NCI-H187 treated with DMSO at 0.1 percent for 48 hours (cell line): ENCODE results near the gene KLHL13.
"Not testable (repeated sequence)": the region's sequence is repeated elsewhere in the genome, so short reads cannot be mapped to it uniquely, and the experiment has no call there.

Source experiments
- DNase-seq: peaks from one replicate; lab custom pipeline; 2025; lab: John Stamatoyannopoulos, UW

The KLHL13 gene, protein sequence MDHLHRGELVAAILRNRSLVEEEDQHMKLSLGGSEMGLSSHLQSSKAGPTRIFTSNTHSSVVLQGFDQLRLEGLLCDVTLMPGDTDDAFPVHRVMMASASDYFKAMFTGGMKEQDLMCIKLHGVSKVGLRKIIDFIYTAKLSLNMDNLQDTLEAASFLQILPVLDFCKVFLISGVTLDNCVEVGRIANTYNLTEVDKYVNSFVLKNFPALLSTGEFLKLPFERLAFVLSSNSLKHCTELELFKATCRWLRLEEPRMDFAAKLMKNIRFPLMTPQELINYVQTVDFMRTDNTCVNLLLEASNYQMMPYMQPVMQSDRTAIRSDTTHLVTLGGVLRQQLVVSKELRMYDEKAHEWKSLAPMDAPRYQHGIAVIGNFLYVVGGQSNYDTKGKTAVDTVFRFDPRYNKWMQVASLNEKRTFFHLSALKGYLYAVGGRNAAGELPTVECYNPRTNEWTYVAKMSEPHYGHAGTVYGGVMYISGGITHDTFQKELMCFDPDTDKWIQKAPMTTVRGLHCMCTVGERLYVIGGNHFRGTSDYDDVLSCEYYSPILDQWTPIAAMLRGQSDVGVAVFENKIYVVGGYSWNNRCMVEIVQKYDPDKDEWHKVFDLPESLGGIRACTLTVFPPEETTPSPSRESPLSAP

DNA sequence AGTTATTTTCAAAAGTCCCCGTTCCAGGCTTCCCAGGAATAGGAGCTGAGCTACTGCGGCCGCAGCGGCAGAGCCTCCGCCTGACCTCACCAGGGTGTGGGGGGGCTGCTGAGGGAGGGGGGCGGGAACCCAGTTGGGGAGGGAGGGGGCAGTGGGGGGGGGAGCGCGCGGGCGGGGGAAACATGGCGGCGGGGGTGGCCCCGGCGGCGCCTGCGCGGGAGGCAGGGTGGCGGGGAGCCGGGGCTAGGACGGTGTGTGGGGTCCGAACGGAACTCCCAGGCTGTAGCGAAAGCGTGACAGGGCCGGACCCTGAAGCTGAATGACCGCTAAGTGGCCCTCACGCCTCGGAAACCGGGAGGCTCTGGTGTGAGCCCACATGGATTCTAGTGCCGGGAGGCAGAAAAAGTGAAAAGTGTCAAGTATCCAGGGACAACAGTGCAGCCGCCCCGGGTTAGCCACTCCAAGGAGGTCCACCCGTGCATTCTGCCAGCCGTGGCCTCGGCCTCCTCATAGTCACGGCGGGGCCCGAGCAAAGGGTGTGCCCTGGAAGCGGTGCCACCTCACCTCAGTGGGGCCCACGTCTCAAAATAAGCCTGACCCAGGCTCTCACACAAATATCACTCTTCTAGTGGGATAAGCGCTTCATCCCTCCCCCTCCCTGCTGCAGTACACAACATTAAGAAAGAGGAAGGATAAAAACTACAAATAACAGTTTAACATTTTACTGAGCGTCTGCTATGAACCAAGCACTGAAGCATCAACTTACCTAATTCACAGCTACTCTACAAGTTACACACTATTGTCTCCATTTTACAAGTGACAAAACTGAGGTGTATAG is at the start of gene KLHL13:
TSS of gene KLHL13 (minus strand) at position 98 of the 838 bp plus-strand sequence. CDS start 88,337 bp downstream, outside the sequence.
- no peak for DNase-seq

DNA sequence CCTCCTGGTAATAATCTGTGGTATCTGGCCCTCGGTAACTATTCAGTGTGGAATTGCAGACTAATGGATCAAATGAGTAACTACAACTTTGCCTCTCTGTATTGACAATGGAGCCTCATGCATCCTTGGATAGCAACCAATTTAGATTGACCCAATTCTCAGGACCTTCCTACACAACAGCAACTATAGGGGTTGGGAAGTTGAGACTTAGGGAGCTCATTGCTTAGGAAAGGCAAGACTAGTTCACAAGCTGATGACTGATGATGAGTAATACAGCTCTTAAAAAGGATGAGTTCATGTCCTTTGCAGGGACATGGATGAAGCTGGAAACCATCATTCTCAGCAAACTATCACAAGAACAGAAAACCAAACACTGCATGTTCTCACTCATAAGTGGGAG is 47.5 kb upstream of the KLHL13 start:
- no peak for DNase-seq

DNA sequence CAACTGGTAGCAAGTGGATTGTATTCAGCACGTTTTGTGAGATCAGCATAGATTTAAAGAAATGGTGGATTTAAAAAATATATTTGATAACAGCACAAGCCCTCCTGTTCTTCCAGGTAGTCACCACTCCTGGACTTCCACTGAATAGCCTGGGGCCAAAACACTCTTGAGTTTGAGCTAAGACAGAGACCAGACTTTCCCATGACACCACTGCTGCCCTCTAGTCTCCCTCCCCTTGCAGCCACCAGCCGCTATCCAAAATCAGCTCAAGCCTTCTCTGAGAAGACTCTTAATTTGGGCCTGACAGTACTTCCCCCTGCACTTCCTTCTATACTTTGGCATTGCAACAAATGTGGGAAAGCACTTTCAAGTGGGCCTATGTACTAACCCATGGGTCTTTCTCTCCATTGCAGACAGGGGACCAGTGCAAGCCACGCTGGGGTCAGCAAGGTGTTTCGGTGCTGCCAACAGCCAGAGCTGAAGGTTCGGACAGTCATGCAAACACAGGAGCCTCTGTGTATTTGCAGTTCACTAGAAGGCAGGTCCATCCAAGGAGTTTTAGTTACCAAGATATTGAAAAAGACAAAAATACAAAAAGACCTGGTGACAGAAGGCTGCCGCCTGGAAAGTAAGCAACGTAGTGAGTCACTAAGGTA is 40.5 kb upstream of the KLHL13 start:
- no peak for DNase-seq

DNA sequence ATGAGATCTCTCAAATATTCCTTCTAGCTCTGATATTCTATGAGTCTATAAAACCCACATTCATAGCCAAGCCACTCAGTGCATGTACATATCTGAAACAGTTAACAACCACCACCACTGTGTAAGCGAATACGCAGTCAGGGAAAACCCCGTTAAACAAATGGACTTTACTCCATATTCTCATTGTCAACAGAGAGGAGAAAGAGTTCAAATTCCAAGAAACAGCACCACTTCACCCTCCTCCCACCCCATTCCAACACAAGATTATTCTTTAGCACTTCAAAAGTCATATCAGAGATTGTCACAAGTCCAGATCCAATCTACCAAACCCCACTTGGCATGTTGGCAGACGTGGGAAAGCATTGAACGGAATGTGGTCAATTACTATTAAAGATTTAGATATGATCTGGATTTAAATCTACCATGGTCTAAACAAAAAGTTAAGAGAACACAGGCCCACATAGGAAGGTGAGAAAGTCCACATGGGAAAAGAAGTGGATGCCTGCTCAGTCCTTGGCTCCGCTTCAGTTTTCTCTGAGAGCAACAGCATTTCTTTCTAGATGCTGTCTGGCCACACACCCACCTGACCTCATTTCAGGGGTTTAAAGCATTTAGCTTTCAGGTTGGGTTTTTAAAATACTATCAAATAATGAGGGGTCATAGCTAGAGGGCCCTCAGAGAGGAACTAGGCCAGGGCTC is 39.8 kb upstream of the KLHL13 start:
- no peak for DNase-seq

DNA sequence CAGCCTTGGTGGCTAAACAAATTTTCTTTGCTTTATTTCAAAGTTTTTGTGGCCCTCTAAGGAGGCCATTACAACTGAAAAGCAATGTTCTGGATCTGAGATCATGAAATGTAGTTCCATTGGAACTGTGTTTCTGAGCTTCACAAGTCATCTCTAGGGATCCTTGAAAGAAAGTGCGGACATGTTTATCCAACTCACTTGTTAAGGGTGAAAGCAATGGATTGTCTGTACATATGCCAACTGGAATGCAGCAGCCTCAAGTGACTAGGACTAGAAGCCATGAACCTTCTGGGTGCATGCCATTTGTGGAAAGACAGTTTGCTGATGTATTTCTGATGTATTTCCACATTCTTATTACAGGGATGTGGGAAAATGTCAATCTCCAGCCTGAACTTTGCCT is 36.7 kb upstream of the KLHL13 start:
- DNase-seq, result no peak

DNA sequence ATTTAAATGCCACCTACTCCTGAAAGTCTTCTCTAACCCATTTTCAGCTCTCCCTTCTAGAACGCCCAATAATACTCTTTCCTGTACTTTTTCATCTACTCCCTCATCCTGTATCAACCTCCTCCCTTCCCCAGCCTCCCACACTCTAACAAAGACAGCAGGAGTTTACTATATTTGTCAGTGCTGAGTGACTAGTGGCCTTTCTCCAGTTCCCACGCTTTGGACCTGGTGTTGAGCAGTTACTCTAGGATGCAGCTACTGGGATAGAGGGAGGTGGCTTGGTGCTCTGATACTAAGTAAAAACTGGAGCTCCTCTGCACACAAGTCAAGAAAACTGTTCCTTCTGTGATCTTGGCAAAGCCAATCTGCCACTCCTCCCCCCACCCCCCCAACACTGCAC is 36.1 kb upstream of the KLHL13 start:
- no peak for DNase-seq

DNA sequence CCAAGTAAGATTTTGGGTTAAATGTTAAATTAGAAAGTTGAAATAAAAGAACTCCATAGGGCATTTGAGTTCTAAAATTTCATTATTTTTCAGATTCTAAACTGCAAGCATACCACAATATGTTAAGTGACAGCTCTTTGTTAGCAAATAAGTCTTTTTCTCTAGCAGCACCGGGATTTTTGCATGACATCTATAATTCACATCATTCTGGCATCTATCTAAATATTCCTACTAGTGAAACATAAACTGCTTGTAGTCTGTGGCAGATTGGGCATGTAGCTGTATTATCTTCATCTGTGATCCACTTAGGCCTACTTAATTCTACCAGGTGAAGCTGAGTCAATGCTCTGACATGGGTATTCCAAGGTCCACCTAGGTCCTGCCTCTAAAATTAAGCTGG is 32.1 kb upstream of the KLHL13 start:
- DNase-seq, result no peak

DNA sequence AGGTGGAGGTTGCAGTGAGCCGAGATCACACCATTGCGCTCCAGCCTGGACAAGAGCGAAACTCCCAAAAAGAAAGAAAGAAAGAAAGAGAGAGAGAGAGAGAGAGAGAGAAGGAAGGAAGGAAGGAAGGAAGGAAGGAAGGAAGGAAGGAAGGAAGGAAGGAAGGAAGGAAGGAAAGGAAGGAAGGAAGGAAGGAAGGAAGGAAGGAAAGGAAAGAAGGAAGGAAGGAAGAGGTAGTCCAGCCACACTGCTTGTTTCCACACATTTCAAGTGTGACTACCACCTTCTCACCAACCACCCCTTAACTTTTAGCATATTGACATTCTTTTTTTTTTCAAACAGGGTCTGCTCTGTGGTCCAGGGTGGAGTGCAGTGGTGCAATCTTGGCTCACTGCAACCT is 31.2 kb upstream of the KLHL13 start:
- not testable (repeated sequence) for DNase-seq

DNA sequence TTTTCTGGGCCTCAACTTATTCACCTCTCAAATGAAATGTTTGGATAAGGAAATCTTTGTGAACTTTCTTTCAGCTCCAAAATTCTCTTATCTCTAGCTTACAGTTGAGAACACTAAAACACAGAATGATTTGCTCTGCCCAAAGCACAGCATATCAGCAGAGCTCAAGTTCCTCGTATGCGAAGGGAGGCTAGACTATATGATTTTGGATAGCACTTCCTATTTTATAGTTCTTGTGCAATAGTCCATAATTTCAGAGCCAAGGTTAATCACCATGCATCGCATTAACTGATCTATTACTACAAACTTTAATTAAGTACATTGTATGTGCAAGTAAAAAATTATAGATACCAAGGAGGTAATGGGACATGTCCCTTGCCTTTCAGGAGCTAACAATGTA is 27.0 kb upstream of the KLHL13 start:
- DNase-seq, result no peak

DNA sequence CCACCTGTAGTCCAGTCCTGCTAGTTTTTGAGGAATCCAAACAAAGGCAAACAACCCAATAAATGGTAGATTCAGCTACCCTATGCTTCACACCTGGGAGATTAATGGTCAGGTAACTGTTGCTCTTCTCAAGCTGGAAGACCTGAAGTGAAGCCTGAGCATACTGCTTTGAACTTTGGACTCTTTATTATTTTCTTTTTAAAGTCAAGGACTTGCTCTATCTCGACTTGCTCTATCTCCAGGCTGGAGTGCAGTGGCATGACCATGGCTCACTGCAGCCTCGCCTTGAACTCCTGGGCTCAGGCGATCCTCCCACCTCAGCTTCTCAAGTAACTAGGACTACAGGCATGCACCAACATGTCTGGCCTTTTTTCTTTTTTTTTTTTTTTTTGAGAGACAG is 14.7 kb upstream of the KLHL13 start:
- DNase-seq, result no peak

DNA sequence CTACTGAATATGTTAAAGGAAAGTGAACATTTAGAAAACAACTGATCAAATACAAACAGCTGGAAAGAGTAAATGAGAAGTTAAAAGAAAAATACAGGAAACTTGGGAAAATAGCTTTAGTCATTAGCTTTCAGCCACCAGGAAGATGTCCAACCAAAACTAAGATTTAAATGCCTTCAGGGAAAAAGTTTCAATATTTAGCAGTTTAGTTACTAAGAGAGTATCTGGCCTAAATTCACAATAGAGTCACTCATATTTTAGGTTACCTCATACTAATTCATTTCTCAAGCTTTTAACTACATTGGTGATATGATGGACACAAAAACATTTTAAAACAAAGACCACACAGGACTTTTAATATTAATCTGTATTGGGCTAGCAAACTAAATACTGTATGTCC is 13.1 kb upstream of the KLHL13 start:
- no peak for DNase-seq

DNA sequence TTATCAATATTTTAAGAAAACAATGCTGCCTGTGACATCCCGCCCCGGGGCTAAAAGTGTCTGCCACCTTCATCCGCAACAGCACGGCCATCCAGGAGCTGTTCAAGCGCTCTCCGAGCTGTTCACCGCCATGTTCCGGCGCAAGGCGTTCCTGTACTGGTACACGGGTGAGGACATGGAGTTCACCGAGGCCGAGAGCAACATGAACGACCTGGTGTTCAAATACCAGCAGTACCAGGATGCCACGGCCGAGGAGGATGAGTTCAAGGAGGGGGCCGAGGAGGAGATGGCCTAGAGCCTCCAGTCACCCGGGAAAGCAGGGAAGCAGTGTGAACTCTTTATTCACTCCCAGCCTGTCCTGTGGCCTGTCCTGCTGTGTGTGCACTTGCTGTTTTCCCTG is 12.1 kb upstream of the KLHL13 start:
- DNase-seq, result no peak

DNA sequence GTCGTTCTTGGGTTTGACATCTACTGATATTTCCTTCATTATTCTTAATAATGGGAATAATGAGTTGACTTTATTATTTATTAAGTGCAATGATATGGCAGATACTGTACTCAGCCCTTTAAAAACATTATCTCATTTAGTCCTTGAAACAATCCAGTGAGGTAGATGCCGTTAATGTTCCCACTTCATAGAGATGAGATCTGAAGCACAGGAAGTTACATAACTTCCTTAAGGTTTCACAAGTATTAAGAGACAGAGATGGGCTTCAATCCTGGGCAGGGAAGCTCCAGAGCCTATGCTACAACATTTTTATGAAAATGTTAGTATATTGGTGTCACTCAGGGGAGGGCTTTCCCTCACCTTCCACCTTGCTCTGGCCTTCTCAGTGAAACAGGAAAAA is 9.7 kb upstream of the KLHL13 start:
- no peak for DNase-seq

DNA sequence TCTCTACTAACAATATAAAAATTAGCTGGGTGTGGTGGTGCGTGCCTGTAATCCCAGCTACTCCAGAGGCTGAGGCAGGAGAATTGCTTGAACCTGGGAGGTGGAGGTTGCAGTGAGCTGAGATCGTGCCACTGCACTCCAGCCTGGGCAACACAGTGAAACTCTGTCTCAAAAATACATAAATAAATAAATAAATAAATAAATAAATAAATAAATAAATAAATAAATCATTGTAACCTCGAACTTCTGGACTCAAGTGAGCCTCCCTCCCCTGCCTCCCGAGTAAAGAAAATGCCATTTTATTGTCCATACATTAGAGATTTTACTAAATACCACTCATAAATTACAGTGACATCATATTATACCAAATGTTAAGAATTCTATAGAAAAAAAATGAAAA is 7.6 kb upstream of the KLHL13 start:
- not testable (repeated sequence) for DNase-seq

DNA sequence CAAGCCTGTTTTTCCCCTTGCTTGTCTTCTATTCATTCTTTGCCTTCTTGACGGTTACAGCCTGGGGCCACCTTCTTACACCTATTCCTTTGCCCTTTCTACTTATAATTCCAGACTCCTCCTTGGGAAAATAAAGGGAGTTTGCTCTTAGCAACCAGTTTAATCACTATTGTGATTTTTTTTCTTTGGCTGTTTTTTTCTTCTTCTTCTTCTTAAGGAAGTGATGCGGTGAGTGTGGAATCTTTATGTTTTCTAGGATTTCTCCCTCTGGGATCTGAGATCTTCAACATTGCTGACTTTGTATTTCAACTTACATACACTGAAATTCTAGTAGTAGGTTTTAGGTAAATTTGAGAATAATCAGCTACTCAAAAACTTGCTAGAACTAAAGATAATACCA is 1.1 kb upstream of the KLHL13 start:
- no peak for DNase-seq

DNA sequence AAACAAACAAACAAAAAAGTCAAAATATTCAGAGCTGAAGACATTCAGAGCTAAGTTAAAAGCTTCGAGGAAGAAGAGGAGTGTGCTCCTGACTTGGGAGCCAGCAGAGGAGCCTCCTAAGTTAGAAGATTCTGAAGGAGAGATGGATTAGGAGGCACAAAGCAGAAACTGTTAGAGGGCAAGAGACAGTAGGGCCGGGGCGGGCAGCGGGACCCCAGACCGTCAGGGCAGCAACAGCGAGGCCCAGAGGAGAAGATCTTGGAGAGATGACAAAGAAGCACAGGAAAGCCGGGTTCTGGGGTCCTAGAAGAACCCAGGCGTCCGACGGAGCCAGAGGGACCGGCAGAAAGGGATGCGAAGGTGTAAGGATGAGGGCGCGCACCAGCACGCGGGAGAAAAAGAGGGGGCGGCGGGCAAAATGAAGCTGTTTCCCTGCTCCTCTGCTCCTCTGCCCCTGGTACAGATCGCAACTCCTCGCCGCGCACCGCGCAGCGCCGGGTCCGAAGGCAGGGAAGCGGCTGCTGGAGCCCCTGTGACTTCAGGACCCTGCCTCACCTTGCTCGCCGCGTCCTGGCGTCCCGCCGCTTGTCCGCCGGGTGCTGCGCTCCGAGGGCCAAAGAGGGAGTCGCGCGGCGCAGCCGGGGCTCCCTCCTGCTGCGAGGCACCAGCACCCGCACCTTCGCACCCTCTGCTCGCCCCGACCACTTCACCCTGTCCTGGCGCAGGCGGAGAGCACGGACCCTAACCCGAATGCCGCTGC is 477 bp downstream of the KLHL13 start:
- DNase-seq, result no peak

DNA sequence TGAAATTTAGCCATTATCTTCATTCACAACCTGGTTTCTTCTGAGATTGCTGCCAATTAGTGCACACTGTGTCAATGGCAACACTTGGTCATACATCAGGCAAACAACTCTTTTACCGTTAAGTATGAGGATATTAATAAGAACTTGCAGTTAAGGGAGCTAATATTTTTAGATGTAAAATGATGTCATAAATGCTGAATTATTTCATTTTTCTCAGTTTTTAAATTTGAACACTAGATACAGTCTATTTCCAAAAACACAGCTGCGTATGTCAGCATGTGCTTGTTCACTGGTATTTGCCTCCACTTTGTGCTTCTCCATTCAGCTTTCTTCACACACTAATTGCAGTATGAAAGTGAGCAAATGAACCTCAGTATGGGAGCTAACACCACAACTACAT is 1.6 kb downstream of the KLHL13 start:
- no peak for DNase-seq

DNA sequence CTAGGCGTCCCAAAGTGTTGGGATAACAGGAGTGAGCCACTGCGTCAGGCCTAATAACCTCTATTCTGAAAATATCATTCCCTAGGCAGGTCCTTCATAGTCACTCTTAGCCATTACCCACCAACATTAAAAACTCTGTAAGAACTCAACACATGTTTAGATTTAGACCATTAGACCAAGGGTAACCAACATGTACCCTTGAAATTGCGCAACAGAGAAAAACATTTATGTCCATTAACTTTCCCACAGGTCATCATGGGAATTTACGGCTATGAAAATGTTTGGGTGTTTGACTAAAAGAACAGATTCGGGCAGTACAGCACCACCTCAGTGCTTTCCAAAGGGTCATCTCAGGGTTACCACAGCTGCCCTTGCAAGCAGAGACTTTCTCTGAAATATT is 7.5 kb downstream of the KLHL13 start:
- DNase-seq, result no peak

DNA sequence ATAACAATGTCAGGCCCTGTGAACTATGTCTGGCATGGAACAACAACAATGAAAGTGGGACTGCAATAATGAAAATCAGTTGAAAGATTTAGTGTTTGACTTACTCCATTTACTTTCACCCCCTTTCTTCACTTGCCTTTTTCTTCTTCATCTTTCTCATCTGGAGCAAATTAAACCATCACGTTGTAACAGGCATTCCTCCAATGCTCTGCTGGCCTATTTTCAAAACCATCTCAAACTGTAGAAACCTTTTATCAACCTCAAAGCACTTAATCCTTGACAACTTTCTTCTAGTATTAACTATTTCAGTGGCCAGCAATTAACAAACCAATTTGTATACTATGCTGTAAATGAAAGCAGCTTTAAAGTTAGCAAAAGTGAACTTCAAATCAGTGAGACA is 8.3 kb downstream of the KLHL13 start:
- DNase-seq, result no peak

DNA sequence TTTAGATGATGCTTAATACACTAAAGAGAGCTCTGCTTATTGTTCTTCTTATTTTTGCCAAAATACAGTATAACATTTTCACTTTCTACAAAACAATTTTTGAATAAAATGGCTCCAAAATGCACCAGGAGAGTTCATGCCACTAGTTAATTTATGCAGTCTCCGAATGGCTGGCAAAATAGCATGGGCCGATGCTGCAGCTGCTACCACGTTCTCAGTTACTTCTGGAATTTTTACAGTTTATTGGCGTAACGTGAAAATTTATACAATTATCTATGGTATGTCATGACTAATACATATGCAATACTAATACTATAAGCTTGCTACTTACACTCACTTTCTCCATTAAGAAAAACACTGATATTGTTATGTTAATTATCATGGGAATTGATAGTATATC is 16.5 kb downstream of the KLHL13 start:
- no peak for DNase-seq

DNA sequence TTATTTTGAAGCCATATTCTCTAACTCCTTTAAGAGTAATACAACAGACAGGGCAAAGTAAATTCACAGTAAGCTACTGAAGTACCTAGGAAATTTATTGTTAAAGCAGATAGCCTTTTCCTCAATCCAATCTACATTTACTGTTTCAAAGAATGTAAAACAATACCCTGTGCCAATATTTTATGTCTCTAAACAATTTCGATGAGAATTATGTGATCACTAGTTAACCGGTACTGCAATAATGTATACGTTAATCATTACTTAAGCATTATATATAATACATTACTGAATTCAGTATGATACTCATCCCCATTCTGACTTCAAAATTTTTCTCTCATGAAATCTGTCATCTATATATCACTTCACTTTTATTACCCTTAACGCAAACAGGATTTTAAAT is 28.5 kb downstream of the KLHL13 start:
- no peak for DNase-seq
